Duodenal mucosa (tissue), 2 donors: ENCODE measurements around the gene GULP1.

ENCODE experiments used
- H3K27ac ChIP-seq: one replicate; pipeline ENCODE4 v1.7.0; 2013; ENCODE audit warnings: low read depth, low read length
- H3K27me3 ChIP-seq, 2 donors: one replicate each; pipeline ENCODE4 v1.7.0; 2013; ENCODE audit warnings: low read length in 2 of 2, control low read depth in 1 of 2; ENCODE audit not compliant: insufficient read depth in 2 of 2, control insufficient read depth in 1 of 2
- H3K36me3 ChIP-seq, 2 donors: one replicate each; pipeline ENCODE4 v1.7.0; 2013; ENCODE audit warnings: low read length in 2 of 2, control low read depth in 1 of 2; ENCODE audit not compliant: insufficient read depth in 2 of 2, control insufficient read depth in 1 of 2
- H3K4me1 ChIP-seq, 2 donors: one replicate each; pipeline ENCODE4 v1.7.0; 2013; ENCODE audit warnings: low read length in 2 of 2, control low read depth in 1 of 2; ENCODE audit not compliant: insufficient read depth in 2 of 2, control insufficient read depth in 1 of 2
- H3K4me3 ChIP-seq, 2 donors: one replicate each; pipeline ENCODE4 v1.7.0; 2013; ENCODE audit warnings: low read length in 2 of 2, low read depth in 1 of 2
- H3K9ac ChIP-seq, 2 donors: one replicate each; pipeline ENCODE4 v1.7.0; 2013; ENCODE audit warnings: low read length in 2 of 2, low read depth in 1 of 2
- H3K9me3 ChIP-seq, 2 donors: one replicate each; pipeline ENCODE4 v1.7.0; 2013; ENCODE audit warnings: low read length in 2 of 2, control low read depth in 1 of 2; ENCODE audit not compliant: control insufficient read depth in 1 of 2

GULP1 gene

DNA sequence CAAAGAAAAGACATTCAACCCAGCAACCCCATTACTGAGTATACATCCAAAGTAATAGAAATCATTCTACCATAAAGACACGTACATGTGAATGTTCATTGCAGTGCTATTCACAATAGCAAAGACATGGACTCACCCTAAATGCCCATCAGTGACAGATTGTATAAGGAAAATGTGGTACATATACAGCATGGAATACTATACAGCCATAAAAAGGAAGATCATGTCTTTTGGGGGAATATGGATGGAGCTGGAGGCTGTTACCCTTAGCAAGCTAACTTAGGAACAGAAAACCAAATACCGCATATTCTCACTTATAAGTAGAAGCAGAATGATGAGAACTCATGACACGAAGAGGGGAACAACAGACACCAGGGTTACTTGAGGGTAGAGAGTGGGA is 145.9 kb downstream of the GULP1 start:
- H3K9ac ChIP-seq = no peak overlapping the region
- H3K9me3 ChIP-seq = peaks cover 0 to 4% of the 10 kb centered on the region in 2 donors
- H3K27me3 ChIP-seq = no peaks in the 10 kb centered on the region
- no peak overlapping the region for H3K4me3 ChIP-seq
- peaks cover 0 to 5% of the 10 kb centered on the region in 2 donors for H3K4me1 ChIP-seq
- no peak overlapping the region for H3K27ac ChIP-seq
- H3K36me3 ChIP-seq = no peaks in the 10 kb centered on the region

DNA sequence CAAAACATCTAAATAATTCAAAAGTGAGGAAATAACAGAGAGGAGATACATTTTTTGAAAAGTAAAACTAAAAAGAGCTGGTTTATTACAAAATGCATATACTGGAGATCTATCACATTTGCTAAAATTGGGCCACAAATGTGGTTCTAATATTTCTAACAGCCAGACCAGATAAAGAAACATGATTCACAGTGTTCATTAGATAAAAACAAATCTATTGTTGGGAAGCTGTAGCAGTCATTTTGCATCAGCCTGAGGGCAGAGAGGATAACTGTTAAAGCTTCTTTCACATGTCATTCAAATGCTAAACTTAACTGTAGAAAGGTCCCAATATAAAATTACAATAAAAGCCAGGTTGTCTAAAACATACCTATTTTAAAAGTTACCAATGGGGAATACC is 148.3 kb downstream of the GULP1 start:
- H3K9me3 ChIP-seq = peaks cover 0 to 4% of the 10 kb centered on the region in 2 donors
- H3K4me1 ChIP-seq = peaks cover 0 to 4% of the 10 kb centered on the region in 2 donors
- H3K36me3 ChIP-seq = no peaks in the 10 kb centered on the region
- no peak overlapping the region for H3K27ac ChIP-seq
- no peaks in the 10 kb centered on the region for H3K27me3 ChIP-seq
- H3K9ac ChIP-seq = no peak overlapping the region
- no peak overlapping the region for H3K4me3 ChIP-seq

DNA sequence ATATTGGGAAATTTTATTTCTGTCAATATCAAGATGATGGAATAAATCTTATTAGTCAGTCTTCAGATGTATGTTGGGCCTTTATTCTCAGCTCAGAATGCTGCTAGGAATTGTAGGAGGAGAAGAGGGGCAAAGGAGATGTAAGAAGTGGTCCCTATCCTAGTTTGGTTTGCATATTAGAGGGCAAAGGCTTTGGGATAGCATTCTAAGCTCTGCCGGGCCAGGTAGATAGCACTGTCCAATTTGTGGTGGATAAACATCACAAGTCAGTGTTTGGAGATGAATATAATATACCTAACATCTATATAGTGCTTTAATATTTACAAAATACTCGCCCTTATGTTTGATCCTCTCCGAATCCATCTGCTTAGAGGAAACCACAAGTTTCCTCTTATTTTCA is 149.2 kb downstream of the GULP1 start:
- no peak overlapping the region for H3K9ac ChIP-seq
- H3K27me3 ChIP-seq = no peaks in the 10 kb centered on the region
- H3K4me1 ChIP-seq = no peaks in the 10 kb centered on the region
- H3K4me3 ChIP-seq = no peak overlapping the region
- no peak overlapping the region for H3K27ac ChIP-seq
- H3K36me3 ChIP-seq = no peaks in the 10 kb centered on the region
- peaks cover 0 to 4% of the 10 kb centered on the region in 2 donors for H3K9me3 ChIP-seq

DNA sequence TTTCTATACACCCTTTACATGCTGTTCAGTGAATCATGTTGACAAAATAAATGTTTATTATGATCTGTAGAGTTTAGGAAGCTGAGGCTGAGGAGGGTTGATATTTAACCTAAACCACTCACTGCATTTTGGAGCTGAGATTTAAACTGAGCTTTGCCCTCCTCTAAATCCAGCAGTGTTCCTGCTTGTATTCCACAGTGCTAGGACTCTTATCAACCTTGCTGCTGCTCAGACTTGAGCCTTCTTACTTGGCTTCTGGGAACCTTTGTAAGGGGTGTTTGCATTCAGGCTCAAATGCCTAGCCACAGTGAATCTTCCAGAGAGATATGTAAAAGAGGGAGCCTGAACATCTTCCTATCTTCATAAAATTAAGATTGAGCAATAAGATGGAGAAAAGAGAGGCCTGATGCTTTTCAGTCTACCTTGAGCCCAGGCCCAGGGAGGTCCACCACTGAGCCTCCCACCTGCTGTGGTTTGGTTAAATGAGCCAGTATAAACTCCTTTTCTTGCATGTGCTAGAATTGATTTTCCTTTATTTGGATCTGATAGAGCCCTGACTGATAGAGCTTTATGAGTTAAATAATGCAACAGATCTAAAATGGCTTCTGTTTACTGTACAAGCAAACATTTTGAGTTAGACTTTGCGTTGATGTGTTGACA is 149.7 kb downstream of the GULP1 start:
- no peak overlapping the region for H3K4me3 ChIP-seq
- no peak overlapping the region for H3K9ac ChIP-seq
- no peaks in the 10 kb centered on the region for H3K36me3 ChIP-seq
- H3K27ac ChIP-seq = no peak overlapping the region
- H3K27me3 ChIP-seq = no peaks in the 10 kb centered on the region
- H3K9me3 ChIP-seq = peaks cover 0 to 4% of the 10 kb centered on the region in 2 donors
- H3K4me1 ChIP-seq = no peaks in the 10 kb centered on the region

DNA sequence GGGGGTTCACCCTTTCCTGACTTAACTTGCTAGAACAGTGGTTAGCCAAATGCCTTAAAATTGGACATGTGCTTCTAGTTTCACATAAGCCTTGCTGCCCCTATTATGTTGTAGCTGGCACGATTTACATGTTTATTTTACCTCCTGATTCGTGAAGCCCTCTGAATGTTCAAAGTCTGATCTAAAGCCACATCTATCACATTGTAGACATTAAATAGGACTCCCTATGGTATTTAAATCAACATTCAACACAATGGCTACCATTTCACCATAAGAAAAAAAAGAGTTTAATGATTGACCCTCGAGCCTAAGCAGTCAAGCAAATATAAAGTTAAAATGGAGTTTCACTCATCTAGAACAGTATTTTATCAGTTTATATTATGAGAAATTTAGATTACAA is 151.5 kb downstream of the GULP1 start:
- no peak overlapping the region for H3K4me3 ChIP-seq
- H3K27me3 ChIP-seq = no peaks in the 10 kb centered on the region
- H3K36me3 ChIP-seq = no peaks in the 10 kb centered on the region
- no peak overlapping the region for H3K9ac ChIP-seq
- H3K9me3 ChIP-seq = no peaks in the 10 kb centered on the region
- no peaks in the 10 kb centered on the region for H3K4me1 ChIP-seq
- H3K27ac ChIP-seq = no peak overlapping the region

DNA sequence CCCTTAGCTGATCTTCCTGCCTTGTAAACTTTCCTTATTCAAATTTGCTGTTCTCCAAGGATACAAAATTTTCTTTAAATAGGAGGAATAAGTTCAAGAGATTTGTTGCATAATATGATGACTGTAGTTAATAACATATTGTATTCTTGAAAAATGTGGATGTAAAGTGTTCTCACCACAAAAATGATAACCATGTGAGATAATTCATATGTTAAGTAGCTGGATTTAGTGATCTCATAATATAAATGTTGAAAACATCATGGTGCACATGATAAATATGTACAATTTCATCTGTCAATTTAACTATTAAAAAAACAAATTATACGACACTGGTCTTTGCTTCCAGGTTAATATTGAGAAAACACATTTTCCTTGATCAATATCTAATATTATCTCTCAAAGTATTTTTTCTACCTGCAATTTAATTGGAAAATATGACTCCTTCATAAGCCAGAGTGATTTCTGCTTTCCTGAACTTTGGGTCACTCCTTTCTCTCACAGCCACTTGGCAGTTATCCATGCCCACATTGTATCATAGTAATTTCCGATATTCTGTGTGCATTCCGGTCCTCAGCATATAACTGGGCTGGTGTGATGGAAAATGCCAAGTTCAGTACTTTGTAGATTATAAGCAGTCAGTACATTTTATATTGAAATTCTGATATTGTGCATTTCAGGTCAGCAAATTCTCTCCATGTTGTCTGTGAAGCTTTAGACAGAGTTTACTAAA is 152.6 kb downstream of the GULP1 start:
- no peaks in the 10 kb centered on the region for H3K36me3 ChIP-seq
- no peaks in the 10 kb centered on the region for H3K27me3 ChIP-seq
- no peak overlapping the region for H3K27ac ChIP-seq
- no peak overlapping the region for H3K9ac ChIP-seq
- H3K4me3 ChIP-seq = no peak overlapping the region
- no peaks in the 10 kb centered on the region for H3K4me1 ChIP-seq
- H3K9me3 ChIP-seq = no peaks in the 10 kb centered on the region

DNA sequence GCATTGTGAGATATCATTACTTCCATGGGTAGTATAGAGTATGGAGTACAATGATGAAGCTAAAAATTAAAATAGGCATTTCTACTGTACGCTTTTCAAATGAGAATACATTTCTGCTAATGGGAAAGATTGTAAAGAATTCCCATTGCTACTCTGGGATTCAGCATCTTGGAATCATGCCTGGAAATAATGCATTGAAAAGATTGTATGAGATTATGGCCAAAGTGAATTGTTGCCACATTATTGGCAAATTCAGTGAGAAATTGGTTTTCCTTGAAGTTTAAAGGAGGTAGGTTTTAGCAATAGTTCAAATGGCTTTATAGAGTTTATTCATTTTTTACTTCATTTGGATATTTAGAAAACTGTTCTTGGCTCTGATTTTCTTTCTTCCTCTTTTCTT is 157.9 kb downstream of the GULP1 start:
- H3K4me3 ChIP-seq = no peak overlapping the region
- no peaks in the 10 kb centered on the region for H3K4me1 ChIP-seq
- no peak overlapping the region for H3K9ac ChIP-seq
- H3K36me3 ChIP-seq = no peaks in the 10 kb centered on the region
- no peaks in the 10 kb centered on the region for H3K27me3 ChIP-seq
- H3K27ac ChIP-seq = no peak overlapping the region
- H3K9me3 ChIP-seq = no peaks in the 10 kb centered on the region

DNA sequence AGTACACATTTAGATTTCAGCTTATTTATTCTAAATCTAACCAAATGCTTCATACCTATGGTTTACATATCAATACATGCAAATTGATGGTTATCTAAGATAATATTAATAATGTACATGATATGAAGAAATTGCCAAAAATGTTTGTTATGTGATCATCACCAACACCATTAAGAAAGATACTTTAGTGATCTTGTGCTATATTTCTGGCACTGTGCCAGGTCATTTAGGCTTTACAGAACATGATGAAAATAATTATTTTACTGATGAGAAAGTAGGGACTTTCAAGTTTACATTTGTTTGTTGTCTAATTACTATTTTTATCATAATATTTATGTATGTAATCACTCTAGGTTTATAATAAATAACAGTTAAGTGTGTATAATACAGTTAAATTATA is 158.3 kb downstream of the GULP1 start:
- Histone ChIP-seq H3K36me3 (no peaks in the 10 kb centered on the region), H3K27ac (no peak overlapping the region), H3K4me3 (no peak overlapping the region), H3K4me1 (no peaks in the 10 kb centered on the region), H3K9ac (no peak overlapping the region), H3K27me3 (no peaks in the 10 kb centered on the region), H3K9me3 (no peaks in the 10 kb centered on the region)

DNA sequence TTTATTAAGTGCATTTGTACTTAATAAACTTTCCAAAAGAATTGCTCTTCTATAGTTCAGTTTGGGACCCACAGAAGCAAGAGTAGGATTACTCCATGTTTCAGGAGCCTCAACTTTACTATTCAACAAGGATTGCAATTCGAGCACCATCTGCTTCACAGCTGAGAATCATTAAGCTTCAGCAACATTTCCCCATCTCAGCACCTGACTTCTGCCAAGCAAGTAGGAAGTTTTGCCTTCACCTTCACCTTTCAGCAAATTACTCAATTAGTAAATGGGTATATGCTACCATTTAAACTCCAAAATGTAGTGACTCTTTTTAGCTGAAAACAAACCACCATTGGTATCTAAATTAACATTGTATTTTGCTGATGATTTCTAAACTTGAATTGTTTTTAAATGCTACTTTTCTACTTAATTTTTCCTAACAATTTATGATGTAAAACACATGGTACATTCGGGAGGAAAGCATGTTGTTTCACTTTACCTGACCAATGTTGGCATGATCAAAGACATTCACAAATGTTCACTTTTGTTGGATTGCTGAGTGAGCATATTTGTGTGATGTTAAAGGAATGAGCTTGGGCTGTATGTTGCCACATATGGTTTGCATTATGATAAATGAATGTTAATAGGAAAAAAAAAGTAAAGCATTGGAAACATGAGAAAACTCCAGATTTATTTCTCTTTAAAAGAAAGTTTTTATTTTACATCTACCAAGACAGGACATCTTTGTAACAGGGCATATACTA is 159.2 kb downstream of the GULP1 start:
- H3K36me3 ChIP-seq = no peaks in the 10 kb centered on the region
- H3K27ac ChIP-seq = no peak overlapping the region
- no peaks in the 10 kb centered on the region for H3K27me3 ChIP-seq
- H3K4me3 ChIP-seq = no peak overlapping the region
- no peaks in the 10 kb centered on the region for H3K9me3 ChIP-seq
- H3K4me1 ChIP-seq = no peaks in the 10 kb centered on the region
- no peak overlapping the region for H3K9ac ChIP-seq

DNA sequence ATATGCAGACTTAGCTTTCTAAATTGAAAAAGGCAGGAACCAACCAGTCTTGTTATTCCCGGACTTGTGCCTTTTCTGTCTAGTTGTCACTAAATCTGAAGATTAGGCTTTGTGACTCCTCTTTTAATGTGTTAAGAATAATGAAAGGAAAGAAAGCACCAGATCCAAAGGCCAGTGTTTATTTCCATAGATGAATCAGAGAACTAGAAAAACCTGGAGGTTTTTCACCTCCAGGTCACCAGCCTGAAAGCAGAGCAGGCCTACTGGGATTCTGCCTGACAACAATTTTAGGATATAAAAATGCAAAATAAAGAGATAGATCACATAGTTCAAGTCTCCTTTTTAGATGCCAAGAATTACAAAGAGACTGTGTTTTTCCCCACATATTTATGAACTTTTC is 160.4 kb downstream of the GULP1 start:
- H3K27ac ChIP-seq = no peak overlapping the region
- no peaks in the 10 kb centered on the region for H3K27me3 ChIP-seq
- no peaks in the 10 kb centered on the region for H3K36me3 ChIP-seq
- no peak overlapping the region for H3K9ac ChIP-seq
- H3K4me1 ChIP-seq = peaks cover 0 to 5% of the 10 kb centered on the region in 2 donors
- H3K4me3 ChIP-seq = no peak overlapping the region
- H3K9me3 ChIP-seq = no peaks in the 10 kb centered on the region
